HL-60 (cell line): ENCODE data around the gene NT5C1A.

ENCODE experiments used
- DNase-seq, 2 experiments: peaks; one replicate each; pipeline ENCODE4 v3.0.0-alpha.2; 2010 to 2020; ENCODE audit warnings: low read depth in 1 of 2, low spot score in 1 of 2
- H3K27ac ChIP-seq: fragments of 250-450 bp; sonication (Bioruptor Pico); replicated peaks from 2 replicates; pipeline ENCODE4 v1.5.1; 2020; ENCODE audit warnings: mild to moderate bottlenecking, moderate library complexity
- H3K27me3 ChIP-seq: fragments of 250-450 bp; sonication (Bioruptor Pico); 2 replicates; pipeline ENCODE4 v1.5.1; 2021; ENCODE audit warnings: mild to moderate bottlenecking, moderate library complexity; ENCODE audit not compliant: insufficient read depth, poor library complexity, severe bottlenecking
- H3K4me3 ChIP-seq: replicated peaks from 2 replicates; pipeline ENCODE4 v1.5.1; 2011; ENCODE audit warnings: mild to moderate bottlenecking, control low read depth, low read length; ENCODE audit not compliant: insufficient read depth
- GABPA ChIP-seq: IDR thresholded peaks from 2 replicates; pipeline ENCODE4 v1.6.1; 2012; ENCODE audit warnings: low read depth
- POLR2AphosphoS5 ChIP-seq: IDR thresholded peaks from 2 replicates; pipeline ENCODE4 v1.6.1; 2012; ENCODE audit warnings: low read depth
- SPI1 ChIP-seq: IDR thresholded peaks from 2 replicates; pipeline ENCODE4 v1.6.1; 2012; ENCODE audit warnings: low read depth, mild to moderate bottlenecking, borderline replicate concordance
- TF ChIP-seq, protein P1 (sequence below): IDR thresholded peaks from 2 replicates; pipeline ENCODE4 v1.6.1; 2012; ENCODE audit warnings: low read depth; ENCODE audit not compliant: insufficient replicate concordance
- TF ChIP-seq, protein P2 (sequence below): IDR thresholded peaks from one replicate; pipeline ENCODE4 v1.5.1; 2011; ENCODE audit warnings: low read length, control low read depth, inconsistent platforms; ENCODE audit not compliant: insufficient read depth

The NT5C1A gene

DNA sequence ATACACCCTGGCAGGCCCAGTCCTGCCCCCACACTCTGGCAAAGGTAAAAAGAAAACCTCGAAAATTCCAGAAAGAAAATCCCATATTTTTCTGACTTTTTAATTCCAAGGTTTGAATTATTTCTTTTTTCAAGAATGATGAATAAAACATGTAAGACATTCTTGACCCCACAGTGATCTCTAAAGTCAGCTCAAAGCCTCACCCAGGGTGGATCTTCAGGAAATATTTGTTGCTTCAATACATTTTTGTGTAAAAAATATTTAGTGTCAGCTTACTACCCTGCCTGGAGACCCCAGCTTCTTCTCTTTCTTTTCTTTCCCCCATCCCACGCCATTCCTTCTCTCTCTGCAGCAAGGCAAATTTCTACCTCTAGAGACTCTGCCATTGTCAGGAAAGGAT lies 7.0 kb upstream of the NT5C1A start:
- no peak overlapping the region for H3K4me3 ChIP-seq
- TF ChIP-seq GABPA = no peak
- TF ChIP-seq, protein P1, sequence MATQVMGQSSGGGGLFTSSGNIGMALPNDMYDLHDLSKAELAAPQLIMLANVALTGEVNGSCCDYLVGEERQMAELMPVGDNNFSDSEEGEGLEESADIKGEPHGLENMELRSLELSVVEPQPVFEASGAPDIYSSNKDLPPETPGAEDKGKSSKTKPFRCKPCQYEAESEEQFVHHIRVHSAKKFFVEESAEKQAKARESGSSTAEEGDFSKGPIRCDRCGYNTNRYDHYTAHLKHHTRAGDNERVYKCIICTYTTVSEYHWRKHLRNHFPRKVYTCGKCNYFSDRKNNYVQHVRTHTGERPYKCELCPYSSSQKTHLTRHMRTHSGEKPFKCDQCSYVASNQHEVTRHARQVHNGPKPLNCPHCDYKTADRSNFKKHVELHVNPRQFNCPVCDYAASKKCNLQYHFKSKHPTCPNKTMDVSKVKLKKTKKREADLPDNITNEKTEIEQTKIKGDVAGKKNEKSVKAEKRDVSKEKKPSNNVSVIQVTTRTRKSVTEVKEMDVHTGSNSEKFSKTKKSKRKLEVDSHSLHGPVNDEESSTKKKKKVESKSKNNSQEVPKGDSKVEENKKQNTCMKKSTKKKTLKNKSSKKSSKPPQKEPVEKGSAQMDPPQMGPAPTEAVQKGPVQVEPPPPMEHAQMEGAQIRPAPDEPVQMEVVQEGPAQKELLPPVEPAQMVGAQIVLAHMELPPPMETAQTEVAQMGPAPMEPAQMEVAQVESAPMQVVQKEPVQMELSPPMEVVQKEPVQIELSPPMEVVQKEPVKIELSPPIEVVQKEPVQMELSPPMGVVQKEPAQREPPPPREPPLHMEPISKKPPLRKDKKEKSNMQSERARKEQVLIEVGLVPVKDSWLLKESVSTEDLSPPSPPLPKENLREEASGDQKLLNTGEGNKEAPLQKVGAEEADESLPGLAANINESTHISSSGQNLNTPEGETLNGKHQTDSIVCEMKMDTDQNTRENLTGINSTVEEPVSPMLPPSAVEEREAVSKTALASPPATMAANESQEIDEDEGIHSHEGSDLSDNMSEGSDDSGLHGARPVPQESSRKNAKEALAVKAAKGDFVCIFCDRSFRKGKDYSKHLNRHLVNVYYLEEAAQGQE = no peak
- TF ChIP-seq, protein P2, sequence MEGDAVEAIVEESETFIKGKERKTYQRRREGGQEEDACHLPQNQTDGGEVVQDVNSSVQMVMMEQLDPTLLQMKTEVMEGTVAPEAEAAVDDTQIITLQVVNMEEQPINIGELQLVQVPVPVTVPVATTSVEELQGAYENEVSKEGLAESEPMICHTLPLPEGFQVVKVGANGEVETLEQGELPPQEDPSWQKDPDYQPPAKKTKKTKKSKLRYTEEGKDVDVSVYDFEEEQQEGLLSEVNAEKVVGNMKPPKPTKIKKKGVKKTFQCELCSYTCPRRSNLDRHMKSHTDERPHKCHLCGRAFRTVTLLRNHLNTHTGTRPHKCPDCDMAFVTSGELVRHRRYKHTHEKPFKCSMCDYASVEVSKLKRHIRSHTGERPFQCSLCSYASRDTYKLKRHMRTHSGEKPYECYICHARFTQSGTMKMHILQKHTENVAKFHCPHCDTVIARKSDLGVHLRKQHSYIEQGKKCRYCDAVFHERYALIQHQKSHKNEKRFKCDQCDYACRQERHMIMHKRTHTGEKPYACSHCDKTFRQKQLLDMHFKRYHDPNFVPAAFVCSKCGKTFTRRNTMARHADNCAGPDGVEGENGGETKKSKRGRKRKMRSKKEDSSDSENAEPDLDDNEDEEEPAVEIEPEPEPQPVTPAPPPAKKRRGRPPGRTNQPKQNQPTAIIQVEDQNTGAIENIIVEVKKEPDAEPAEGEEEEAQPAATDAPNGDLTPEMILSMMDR = no peak
- no peak for TF ChIP-seq POLR2AphosphoS5
- no peak for TF ChIP-seq SPI1
- peaks cover 32% of the 10 kb centered on the region for H3K27me3 ChIP-seq
- no peak for DNase-seq
- H3K27ac ChIP-seq = no peak overlapping the region

DNA sequence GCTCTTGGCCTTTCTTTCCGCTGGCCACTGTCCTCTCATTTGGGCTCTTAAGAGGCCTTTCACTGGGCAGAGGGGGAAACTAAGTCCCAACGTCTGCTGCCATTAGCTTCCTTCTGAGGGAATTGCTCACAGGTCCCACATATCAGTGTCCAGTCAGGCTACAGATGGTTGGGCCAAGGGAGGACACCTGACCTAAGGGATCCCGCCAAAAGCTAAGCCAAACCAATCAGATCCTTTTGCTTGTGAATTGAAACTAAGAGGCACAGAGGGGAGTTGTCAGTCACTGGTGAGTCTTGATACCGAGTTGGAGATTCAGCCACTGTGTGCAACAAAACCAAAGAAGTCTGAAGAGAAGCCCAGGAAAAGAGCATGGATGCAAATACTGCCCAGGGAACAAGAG lies 5.7 kb upstream of the NT5C1A start:
- Histone ChIP-seq H3K4me3 (no peak overlapping the region), H3K27ac (no peak overlapping the region), H3K27me3 (peaks cover 38% of the 10 kb centered on the region)
- no peak for DNase-seq
- TF ChIP-seq, protein P1 = no peak
- no peak for TF ChIP-seq SPI1
- TF ChIP-seq GABPA = no peak
- TF ChIP-seq POLR2AphosphoS5 = no peak
- TF ChIP-seq, protein P2 = no peak

GRCh38 chr1:39676948-39677548 lies 5.1 kb upstream of the NT5C1A start:
- H3K27me3 ChIP-seq = peaks cover 39% of the 10 kb centered on the region
- H3K27ac ChIP-seq = no peak overlapping the region
- DNase-seq = no peak

More at GRCh38 chr1:39676948-39677548, 5.1 kb upstream of the NT5C1A start:
- no peak overlapping the region for H3K4me3 ChIP-seq
- TF ChIP-seq SPI1 (no peak), POLR2AphosphoS5 (no peak), GABPA (no peak)
- TF ChIP-seq, protein P2 = no peak
- TF ChIP-seq, protein P1 = no peak
